GF-D8 (cell line): Measurements from ENCODE around the gene ANKRD11.
A peak's percentile ranks its signal among the peaks of the same experiment; 100 is the strongest.
"Not testable (repeated sequence)": the region's sequence is repeated elsewhere in the genome, so short reads cannot be mapped to it uniquely, and the experiment has no call there.

Experiments used
- DNase-seq: peaks from one replicate; lab custom pipeline; 2025; lab: John Stamatoyannopoulos, UW

The ANKRD11 gene

DNA sequence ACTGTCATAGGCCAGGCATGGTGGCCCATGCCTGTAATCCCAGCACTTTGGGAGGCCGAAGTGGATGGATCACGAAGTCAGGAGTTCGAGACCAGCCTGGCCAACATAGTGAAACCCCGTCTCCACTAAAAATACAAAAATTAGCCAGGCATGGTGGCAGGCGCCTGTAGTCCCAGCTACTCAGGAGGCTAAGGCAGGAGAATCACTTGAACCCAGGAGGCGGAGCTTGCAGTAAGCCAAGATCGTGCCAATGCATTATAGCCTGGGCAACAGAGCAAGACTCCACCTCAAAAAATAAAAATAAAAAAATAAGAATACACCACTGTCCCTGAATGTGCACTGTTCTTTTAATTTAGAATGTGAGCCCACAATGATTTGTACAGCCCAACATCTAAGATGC is 61.8 kb downstream of the ANKRD11 start:
- DNase-seq = not testable (repeated sequence)

DNA sequence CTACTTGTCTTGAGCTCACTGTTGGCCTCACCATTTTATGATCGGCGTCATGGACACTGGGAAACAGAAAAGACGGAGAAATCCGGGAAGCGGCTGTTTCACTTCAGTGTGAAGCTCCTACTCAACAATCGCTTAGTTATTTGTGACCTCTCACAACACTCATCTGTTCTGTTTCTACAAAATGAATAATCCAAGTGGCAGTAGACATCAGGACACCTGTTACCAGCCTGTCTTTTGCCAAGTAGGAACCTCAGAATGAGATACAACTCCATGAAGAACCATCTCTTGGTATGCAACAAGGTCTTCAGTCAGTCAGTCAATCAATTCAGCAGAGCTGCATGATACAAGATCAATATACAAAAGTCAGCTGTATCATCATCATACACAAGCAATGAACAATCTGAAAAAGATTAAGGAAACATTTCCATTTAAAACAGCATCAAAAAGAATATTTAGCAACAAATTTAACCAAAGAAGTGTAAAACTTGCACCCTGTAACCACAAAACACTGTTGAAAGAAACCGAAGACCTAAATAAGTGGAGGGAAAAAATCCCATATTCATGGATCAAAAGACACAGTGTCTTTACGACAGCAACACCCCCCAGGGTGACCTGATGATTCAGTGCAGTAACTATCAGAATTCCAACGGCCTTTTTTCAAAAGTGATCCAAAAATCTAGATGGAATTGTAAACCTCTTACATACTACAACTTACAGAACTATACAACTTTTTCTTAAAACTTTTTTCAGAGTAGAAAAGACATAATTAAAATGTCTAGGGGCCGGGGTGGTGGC is 63.4 kb downstream of the ANKRD11 start:
- no peak for DNase-seq

DNA sequence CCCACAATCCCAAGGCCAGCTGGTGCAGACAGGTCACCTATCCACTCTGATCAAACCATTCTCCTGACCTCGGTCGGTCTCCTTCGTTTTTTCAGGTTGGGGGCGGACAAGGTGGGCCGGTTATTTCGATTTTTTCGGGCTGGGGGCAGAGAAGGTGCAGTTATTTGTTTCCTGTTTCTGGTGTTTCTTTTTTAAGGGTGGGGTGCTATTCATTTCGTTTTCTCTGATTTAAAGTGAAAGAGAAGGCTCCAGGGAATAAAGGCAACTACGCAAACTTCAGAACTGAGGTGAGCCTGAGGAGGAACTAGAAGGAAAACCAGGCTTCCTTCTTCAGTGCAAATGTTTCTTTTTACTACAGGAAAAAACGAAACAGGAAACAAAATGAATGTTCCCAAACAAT is 64.8 kb downstream of the ANKRD11 start:
- DNase-seq = no peak

DNA sequence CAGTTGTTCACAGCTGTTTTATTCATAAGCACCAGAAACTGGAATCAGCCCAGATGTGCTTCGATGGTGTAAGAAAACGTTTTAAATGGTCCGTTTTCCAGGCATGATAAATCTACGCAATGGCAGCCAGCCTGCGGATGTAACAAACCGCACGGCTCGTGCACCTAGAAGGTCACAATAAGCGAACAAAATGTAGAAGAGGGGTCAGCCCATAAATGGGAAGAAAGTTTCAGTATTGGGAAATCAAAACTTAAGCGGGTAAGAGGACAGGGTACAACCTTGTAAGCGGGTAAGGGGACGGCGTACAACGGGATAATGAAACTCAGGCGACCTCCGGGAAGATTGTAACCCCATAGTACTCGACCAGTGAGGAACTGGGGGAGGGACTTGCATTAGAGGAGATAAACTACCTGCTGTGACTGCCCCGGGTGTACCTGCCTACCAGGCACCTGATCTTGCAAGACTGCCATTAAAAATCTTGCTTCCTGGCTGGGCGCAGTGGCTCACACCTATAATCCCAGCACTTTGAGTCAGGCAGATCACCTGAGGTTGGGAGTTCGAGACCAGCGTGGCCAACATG is 66.6 kb downstream of the ANKRD11 start:
- DNase-seq = no peak

DNA sequence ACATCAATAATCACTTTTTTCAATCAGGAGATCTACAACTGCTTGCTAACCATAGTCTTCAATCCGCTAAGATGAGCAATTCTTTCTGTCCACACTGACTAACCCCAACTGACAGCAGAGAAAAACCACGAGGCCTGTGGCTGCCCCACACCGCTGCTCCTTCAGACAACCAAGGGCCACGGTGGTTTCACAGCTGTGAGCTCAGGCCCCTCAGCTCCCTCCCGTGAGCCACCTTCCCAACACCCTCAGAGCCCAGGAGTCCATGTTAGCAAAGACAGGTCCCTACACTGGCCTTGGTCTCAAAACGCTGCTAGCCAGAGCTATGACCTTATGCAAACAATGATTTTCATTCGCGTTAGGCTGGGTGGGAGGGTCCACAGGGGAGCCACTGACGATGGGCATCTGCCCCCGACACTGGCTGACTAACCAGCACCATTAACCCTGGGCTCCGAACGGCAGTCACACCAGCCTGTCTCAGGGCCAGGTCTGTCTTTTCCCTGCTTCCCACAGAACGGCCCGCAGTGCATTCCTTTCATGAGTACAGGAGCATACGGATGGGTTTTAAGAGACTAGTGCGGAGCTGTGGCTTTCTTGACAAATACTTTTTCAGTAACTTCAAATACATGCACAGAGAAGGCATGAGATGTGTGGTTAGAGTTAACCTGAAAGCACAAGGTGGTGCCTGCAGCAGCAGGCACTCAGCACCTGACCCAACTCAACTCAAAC is 67.3 kb downstream of the ANKRD11 start:
- no peak for DNase-seq

DNA sequence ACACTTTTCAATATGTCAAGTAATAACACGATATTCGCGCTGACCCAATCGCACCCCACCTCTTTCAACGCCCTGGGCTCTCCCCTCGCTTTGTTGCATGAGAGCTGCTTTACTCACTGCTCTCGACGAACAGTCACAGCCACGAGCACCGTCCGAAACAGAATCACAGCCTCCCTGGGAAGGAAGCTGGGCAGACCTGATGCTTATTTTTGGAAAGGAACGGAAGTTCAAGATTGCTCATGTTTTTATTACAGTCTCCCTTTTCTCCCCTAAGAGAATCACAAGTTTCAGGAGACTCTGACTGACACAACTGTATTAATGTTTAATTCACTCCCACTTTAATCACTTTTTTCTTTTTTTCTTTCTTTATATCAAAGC is 67.8 kb downstream of the ANKRD11 start:
- DNase-seq = no peak

DNA sequence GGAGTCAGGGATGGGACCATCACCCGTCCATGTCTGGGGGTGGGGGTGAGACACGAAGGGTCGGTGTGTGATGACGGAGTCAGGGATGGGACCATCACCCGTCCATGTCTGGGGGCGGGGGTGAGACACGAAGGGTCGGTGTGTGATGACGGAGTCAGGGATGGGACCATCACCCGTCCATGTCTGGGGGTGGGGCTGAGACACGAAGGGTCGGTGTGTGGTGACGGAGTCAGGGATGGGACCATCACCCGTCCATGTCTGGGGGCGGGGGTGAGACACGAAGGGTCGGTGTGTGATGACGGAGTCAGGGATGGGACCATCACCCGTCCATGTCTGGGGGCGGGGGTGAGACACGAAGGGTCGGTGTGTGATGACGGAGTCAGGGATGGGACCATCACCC is 69.1 kb downstream of the ANKRD11 start:
- DNase-seq = not testable (repeated sequence)

DNA sequence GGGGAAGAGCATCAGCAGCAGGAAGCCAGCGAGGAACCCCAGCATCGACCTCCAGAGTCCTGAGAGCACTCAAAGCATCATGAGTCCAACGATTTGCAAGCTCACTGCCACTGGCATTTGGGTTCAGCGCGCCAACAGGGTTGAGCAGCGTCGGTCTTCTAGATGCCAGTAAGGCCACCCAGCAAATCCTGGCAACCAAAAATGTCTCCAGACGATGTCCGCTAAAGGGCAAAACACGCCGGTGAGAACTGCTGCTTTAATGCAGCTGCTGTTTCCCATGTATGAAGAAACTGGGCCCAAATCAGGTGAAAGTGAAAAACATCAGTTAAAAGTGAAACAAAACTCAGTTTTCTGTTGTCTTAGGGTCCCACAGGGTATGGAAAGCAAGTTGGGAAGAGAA is 70.2 kb downstream of the ANKRD11 start:
- DNase-seq = no peak

DNA sequence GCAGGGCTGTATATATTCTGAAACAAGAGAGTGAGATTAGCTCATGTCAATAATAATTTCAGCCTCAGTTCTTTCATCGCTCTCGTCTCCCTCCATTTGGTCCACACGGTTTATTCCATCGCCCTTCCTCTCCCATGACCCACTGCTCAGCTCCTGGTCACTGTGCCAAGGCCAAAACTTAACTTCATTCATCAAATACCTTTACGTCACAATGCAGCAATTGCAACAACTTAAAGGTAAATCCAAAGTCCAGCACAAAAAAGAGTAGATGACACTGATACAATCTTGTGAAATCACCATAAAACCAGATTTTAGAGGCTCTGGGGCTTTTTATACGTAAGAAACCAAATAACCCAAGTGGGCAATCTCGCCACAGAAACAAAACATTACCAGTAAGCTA is 72.0 kb downstream of the ANKRD11 start:
- no peak for DNase-seq

DNA sequence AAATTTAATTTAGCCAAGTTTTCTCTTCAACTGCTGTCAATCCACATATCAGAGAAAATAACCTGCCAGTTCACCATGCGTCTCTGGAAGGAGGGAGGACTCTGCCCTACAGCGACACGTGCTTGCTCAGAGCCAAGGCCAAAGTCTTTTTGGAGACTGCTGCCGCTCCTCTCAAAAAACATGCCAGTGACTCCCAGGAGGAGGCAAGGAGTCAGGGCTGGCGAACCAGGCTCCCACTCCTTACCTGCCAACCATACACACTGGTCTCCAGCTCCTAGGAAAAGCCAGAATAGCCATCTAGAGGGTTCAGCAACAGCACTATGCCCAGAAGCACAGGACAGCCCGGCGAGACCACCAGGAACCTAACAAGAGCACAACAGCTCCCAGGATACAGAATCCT is 73.0 kb downstream of the ANKRD11 start:
- no peak for DNase-seq

DNA sequence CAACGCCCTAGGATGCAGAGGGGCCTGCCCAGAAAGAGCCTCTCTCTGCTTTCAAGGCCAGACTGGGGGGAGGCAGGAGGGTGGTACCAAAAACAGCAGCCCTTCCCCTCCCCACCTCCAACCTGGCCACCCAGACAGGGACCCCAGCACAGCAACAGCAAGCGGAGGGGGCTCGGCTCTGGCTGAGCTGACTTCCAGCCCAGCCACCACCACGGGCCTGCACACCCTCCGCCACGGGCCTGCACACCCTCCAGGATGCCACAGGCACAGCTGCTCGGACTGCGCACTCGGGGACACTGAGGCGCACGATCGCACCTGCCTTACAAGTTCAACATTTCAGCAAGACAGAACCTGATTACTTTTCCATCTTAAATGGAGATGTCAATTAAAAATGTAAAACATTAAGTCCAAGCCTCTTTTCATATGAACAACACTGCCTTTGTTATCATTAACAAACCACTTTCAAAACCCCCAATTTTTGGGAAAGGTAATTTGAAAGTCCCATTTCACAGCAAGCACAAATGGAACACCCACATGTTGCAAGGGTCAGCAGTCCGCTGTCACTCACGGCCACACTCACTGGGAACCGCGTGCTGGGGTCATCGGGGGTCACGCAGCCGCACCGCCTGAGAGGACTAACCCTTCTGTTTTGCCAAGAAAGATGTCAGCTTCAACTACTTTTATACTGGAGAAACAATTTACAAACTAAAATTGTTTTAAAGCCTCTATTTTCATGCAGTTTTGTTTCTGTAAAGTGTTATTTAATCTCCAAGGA is 76.4 kb downstream of the ANKRD11 start:
- DNase-seq = no peak

DNA sequence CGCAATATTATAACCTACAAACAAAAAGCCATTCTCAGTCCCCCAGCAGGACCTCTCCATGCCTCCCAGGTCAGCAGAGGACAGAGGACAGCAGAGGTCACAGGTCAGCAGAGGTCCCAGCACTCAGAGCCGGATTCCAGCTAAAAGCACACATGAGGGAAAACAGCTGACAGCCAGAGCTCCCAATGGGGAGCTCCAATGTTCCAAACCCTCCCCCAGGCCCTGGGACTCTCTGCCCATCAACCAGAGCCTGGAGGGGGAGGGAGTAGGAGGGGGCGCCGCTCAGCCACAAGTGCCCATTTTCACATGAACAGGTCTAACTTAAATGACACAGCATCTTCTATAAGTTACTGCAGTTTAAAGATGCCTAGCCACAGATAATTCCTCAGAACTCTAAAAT is 77.5 kb downstream of the ANKRD11 start:
- no peak for DNase-seq

DNA sequence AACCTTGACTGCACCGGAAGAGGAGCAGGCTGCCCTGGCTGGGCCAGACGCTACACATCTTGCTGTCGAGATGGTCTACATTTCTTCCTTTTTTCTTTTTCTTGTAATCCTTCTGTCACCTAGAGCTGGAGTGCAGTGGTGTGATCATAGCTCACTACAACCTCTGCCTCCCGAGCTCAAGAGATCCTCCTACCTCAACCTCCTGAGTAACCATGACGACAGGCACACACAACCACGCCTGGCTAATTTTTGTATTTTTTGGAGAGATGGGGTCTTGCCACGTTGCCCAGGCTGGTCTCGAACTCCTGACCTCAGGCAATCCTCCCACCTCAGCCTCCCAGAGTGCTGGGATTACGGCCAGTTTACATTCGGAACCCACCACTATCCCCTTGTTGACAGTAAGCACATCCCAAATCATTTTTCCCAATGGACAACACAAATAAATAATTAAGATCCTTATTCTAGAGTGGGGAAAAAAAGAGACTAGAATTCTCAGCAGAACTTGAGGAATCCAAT is 79.0 kb downstream of the ANKRD11 start:
- DNase-seq = no peak

DNA sequence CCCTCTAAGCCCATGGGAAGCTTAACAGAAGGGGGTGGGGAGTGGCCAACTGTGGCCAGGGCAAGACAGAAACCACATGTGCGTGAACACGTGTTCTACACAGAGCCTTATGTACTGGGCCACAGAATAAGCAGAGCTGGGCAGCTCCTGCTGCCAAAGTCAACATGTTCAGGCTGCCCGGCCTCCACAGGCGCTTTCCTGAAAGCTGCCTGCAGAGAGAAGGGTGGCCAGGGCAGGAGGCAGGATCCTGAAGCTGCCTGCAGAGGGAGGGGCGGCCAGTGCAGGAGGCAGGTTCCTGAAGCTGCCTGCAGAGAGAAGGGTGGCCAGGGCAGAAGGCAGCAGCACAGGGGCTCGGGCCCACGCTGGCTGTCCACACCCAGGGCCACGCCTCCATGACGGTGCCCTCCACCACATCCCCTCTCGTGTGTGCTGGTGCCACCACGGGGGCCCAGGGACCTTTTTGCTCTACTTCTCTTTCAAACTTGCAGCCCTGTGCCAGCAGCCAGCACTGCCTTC is 79.5 kb downstream of the ANKRD11 start:
- no peak for DNase-seq

DNA sequence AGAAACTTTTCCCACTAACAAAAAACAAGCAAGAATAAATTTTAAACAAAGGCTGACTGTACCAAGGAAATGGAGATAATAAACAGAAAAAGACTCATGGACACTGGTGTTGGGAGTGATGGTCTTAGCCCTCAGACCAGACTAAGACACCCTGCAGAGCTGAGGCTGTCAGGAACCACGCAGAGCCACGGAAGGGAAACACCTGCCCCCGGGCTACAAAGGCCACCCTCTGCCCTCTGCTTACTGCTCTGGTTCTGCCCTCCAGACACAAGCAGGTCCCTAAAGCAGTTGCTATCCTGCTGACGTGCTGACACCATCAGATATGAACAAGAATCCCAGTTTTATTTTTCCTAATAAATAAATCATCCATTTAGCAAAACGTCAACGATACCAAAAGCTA is 80.0 kb downstream of the ANKRD11 start:
- DNase-seq = no peak

DNA sequence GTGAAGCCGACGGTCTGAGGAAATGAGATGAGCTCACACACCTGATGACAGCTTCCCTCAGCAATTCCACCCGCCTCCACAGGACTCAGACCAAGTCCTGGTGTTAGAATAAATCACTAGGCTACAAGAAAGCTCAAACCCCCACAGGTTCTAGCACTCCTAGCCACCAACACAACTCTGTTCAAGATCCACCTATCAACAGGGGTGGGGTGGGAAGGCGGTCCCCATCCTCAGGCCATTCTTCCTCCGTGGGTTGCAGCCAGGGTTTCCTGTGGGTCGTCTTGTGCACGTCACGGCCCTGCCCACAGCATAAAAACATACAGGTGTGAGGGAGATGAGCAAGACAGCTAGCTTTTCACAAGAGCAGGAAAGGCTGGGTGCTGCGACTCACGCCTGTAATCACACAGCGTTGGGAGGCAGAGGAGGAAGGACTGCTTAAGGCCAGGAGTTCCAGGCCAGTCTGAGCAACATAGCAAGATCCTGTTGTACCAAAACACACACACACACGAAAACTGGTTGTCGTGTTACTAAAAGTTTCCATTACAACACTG is 81.1 kb downstream of the ANKRD11 start:
- no peak for DNase-seq

DNA sequence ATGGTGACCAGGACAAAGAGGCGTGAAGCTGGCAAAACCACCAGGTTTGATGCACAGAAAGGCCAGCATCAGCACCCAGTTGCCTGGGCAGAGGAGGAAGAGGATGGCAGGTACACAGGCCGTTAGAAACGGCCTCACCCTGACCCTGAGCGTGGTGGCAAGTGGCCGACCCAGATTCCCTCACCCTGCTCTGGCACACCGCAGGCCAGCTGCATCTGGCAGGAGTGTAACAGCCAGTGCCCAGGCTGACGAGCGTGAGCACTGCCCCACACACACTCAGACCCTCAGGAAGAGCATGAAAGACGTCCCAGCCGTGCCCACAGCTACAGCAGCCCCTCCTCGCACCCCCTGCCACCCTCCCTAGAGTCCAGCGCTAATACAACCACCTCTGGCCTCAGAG is 82.0 kb downstream of the ANKRD11 start:
- no peak for DNase-seq

DNA sequence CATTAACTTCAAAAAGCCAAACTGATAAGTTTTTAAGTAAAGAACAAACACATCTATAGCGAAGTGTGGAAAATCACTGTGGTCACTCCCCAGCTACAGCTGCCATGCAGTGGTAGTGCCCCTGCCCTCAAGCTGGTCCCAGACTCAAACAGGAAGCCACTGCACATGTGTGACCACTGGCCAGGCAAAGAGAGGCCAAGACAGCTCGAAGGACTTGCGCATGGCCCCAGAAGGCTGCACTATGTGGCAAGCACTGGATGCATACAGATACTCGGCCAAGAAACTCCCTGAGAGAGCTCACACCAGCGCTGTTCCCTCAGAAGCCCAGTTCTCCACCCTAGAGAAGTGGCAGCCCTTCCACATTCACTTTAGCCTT is 82.4 kb downstream of the ANKRD11 start:
- DNase-seq = peak; percentile 23

DNA sequence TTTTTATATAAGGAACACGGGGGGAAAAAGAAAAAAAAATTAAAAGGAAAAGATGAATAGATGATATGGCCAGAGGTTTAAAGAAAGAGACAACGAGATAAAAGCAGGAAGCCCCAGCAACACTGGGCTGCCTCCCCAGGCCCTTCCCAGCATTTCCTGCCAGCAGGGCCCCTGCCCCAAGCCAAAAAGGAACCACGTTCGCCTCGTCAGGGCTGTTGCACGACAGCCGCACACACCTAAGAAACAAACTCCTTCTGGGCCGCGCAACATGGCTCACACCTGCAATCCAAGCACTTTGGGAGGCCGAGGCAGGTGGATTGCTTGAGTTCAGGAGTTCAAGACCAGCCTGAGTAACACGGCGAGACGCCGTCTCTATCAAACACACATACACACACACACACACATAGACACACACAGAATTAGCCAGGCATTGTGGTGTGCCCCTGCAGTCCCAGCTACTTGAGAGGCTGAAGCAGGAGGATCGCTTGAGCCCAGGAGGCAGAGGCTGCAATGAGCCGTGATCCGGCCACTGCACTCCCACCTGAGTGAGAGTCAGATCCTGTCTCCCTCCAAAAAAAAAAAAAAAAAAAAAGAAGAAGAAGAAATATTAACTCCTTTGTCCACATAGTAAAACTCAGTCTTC is 83.0 kb downstream of the ANKRD11 start:
- peak; percentile 18 for DNase-seq

DNA sequence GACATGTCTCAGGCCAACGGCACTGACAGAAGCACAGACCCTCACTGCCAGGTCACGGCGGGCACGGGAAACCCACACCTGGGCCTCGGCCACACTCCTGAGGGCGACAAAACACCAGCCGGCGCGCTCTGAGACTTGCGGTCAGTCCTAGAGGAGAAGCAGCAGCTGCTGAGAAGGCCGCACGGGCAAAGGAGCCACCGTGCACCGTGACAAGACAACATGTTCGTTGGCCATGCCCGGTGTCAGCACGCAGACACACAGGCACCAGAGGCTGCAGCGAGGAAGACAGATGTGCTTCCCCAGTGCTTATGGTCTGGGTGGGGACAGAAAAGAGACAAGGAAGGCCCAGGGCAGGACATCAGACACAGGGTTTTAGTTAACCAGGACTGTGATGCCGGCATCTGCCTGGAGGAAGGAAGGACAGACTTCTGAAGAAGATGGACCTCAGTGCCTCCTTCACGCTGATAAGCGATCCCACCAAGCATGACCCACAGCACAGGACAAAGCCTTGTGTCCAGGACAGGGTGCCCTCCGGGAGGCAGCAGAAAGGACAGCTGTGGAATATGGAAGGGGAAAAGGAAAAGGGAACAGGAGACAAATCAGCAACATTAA is 84.0 kb downstream of the ANKRD11 start:
- no peak for DNase-seq

DNA sequence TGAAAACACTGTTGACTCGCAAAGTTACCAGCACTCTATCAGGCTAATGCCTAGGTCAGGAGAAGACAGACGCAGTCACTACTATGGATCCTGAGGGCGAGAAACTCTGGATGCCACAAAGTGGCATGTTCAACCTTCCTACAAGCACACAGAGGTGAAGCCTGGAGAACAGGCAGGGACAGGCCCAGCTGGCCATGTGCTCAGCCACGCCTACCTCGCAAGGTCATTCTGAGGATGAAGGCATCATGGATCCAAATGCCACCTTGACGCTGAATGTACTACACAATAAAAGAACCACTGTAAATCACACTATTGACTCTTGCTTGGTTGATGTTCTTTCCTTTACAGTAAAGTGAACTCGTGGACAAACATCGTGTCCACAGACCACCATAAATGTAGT is 85.8 kb downstream of the ANKRD11 start:
- no peak for DNase-seq
